ENCODE data around the gene RXRB. TPM values are rescaled to one million over a fixed set of nuclear protein-coding genes. Genes with fewer than 3 reads are reported as not detected.

Gene RXRB
- 15.6 and 21.1 TPM in 2 replicates for polyA plus RNA-seq (2011; rRNA removed)
- polyA plus RNA-seq (2012; cell fraction: cytosol; rRNA removed) = 13.6 and 18.5 TPM in 2 replicates
- 43.2 and 51.7 TPM in 2 replicates for polyA plus RNA-seq (2012; cell fraction: nucleus; rRNA removed)
- 19.1 to 21.3 TPM (median 20.3 TPM) in 3 replicates for polyA plus RNA-seq (2017; fragmentation: RNase III; extraction: RNeasy Plus Mini Kit Qiagen cat#74134 plus additional on column Dnase treatment)
- 24.3 and 29.0 TPM in 2 replicates for polyA minus RNA-seq (2011; rRNA and poly(A)+ RNA removed)

DNA sequence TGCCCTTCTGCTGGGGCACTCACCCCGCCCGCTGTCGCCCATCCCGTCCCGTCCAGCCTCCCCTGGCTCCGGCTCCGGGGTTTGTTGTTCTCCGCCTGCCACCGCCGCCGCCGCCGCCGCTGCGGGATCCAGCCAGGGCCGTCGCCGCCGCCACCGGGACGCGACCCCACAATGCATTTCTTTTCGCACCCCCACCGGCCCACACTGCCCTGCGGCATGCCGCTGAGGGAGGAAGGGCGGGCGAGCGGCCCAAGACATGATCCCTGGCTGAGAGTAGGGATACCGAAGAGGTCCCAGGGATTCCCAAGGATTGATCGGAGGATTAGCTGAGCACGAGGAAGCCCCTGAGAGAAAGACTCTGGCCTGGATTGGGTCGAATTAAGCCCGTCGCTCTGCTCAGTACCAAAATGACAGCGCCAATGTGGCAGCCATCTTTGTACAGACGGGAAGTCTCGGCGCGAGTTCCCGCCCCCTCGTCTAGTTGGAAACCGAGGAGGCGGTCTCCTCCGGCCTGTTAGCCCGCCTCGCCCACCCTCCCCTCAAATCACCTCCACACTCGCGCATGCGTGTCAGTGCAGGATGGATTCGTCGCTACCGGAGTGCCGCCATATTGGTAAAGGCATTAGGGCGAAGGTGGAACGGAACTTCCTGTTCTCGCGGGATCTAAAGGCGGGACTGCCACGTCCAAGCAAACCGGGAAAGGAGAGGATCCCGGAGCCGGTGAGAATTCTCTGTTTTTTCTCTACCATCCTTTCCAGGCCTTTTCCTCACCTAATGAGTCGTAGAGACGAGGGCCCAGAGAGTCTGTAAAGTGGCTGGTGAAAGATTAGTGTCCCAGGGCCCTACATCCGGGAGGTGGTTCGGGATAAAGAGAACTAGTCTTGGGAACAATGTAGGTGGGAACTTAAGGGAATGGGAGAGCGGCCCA is at the start of gene RXRB, which contains the start of gene SLC39A7:
Gene RXRB, minus strand, starts transcription at position 447 of the 928 bp plus-strand sequence. Its CDS starts 189 bp downstream, at position 258.
Gene SLC39A7, plus strand, starts transcription at position 649 of the 928 bp plus-strand sequence. CDS start 379 bp downstream, outside the sequence.
- H3K4me3 ChIP-seq = peak within 1 kb of the TSS; percentile 98
- FAIRE-seq = no peak
- DNase-seq (ENCODE audit: low read depth in 1 of 2, low spot score in 1 of 2) = peak; percentile 89 to 98
- peak within 1 kb of the TSS; percentile 97 to 100 for H3K27ac ChIP-seq
- peak; percentile 60 to 76 for ATAC-seq
- ChIA-PET CTCF (no interaction called here), POLR2A (interaction anchor here (1.5 kb wide), 1 partner anchor 229 kb away, joined by 4 read pairs; no protein-coding TSS in a partner anchor)
- H3K4me2 ChIP-seq = peak within 1 kb of the TSS; percentile 99
- peaks cover 32% of the 10 kb centered on the region for H3K4me1 ChIP-seq
- no peaks in the 10 kb centered on the region for H3K9me3 ChIP-seq
- 2% methylated on average over 18 of the region's 68 CpGs for WGBS (ENCODE audit: missing lambda C conversion rate)
- no peak for TF ChIP-seq ZSCAN20 (CRISPR knock-in tag; IDR thresholded peaks at IDR 0.05)
- TF ChIP-seq EP300 (IDR thresholded peaks at IDR 0.05) = no peak
- TF ChIP-seq HDAC2 (IDR thresholded peaks at IDR 0.05) = no peak
- no peak for TF ChIP-seq TFCP2L1 (CRISPR knock-in tag; IDR thresholded peaks at IDR 0.05)
- TF ChIP-seq, protein P1, sequence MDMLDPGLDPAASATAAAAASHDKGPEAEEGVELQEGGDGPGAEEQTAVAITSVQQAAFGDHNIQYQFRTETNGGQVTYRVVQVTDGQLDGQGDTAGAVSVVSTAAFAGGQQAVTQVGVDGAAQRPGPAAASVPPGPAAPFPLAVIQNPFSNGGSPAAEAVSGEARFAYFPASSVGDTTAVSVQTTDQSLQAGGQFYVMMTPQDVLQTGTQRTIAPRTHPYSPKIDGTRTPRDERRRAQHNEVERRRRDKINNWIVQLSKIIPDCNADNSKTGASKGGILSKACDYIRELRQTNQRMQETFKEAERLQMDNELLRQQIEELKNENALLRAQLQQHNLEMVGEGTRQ (IDR thresholded peaks at IDR 0.05) = no peak
- no peak for TF ChIP-seq ZNF302 (CRISPR knock-in tag; IDR thresholded peaks at IDR 0.05)
- no peak for TF ChIP-seq FOXS1 (CRISPR knock-in tag; IDR thresholded peaks at IDR 0.05)
- TF ChIP-seq TP53 (CRISPR knock-in tag; IDR thresholded peaks at IDR 0.05) = no peak
- no peak for TF ChIP-seq RARB (CRISPR knock-in tag; IDR thresholded peaks at IDR 0.05)
- no peak for TF ChIP-seq ZC3H11A (IDR thresholded peaks at IDR 0.05)
- TF ChIP-seq HES2 (IDR thresholded peaks at IDR 0.05) = no peak
- no peak for TF ChIP-seq RNF2 (IDR thresholded peaks at IDR 0.05; ENCODE audit: borderline replicate concordance, low read depth)
- TF ChIP-seq, protein P2, sequence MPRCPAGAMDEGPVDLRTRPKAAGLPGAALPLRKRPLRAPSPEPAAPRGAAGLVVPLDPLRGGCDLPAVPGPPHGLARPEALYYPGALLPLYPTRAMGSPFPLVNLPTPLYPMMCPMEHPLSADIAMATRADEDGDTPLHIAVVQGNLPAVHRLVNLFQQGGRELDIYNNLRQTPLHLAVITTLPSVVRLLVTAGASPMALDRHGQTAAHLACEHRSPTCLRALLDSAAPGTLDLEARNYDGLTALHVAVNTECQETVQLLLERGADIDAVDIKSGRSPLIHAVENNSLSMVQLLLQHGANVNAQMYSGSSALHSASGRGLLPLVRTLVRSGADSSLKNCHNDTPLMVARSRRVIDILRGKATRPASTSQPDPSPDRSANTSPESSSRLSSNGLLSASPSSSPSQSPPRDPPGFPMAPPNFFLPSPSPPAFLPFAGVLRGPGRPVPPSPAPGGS (IDR thresholded peaks at IDR 0.05) = peak; percentile 11; the same call in 1 of the 3 replicates
- TF ChIP-seq MAZ (IDR thresholded peaks at IDR 0.05; ENCODE audit: borderline replicate concordance, low read depth, low read length) = no peak
- TF ChIP-seq GATA3 (IDR thresholded peaks at IDR 0.05; ENCODE audit: borderline replicate concordance) = no peak; the same call in 1 of the 2 replicates
- TF ChIP-seq, protein P3, sequence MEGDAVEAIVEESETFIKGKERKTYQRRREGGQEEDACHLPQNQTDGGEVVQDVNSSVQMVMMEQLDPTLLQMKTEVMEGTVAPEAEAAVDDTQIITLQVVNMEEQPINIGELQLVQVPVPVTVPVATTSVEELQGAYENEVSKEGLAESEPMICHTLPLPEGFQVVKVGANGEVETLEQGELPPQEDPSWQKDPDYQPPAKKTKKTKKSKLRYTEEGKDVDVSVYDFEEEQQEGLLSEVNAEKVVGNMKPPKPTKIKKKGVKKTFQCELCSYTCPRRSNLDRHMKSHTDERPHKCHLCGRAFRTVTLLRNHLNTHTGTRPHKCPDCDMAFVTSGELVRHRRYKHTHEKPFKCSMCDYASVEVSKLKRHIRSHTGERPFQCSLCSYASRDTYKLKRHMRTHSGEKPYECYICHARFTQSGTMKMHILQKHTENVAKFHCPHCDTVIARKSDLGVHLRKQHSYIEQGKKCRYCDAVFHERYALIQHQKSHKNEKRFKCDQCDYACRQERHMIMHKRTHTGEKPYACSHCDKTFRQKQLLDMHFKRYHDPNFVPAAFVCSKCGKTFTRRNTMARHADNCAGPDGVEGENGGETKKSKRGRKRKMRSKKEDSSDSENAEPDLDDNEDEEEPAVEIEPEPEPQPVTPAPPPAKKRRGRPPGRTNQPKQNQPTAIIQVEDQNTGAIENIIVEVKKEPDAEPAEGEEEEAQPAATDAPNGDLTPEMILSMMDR (IDR thresholded peaks at IDR 0.05) = no peak
- TF ChIP-seq JUNB (IDR thresholded peaks at IDR 0.05) = no peak
- TF ChIP-seq EHF (CRISPR knock-in tag; IDR thresholded peaks at IDR 0.05) = no peak
- TF ChIP-seq CEBPB (IDR thresholded peaks at IDR 0.05) = no peak
- TF ChIP-seq POLR2AphosphoS2 (conservative IDR thresholded peaks at IDR 0.05; ENCODE audit: low read length) = no peak
- TF ChIP-seq SMC3 (IDR thresholded peaks at IDR 0.05) = no peak
- TF ChIP-seq NPAS2 (CRISPR knock-in tag; IDR thresholded peaks at IDR 0.05; ENCODE audit: borderline replicate concordance) = no peak
- TF ChIP-seq, protein P4, sequence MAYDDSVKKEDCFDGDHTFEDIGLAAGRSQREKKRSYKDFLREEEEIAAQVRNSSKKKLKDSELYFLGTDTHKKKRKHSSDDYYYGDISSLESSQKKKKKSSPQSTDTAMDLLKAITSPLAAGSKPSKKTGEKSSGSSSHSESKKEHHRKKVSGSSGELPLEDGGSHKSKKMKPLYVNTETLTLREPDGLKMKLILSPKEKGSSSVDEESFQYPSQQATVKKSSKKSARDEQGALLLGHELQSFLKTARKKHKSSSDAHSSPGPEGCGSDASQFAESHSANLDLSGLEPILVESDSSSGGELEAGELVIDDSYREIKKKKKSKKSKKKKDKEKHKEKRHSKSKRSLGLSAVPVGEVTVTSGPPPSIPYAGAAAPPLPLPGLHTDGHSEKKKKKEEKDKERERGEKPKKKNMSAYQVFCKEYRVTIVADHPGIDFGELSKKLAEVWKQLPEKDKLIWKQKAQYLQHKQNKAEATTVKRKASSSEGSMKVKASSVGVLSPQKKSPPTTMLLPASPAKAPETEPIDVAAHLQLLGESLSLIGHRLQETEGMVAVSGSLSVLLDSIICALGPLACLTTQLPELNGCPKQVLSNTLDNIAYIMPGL (CRISPR knock-in tag; IDR thresholded peaks at IDR 0.05; ENCODE audit: borderline replicate concordance) = 0 out of 2 replicates have a peak, but pooled peaks have one; percentile 14
- TF ChIP-seq NR3C1 (IDR thresholded peaks at IDR 0.05) = no peak
- TF ChIP-seq, protein P5, sequence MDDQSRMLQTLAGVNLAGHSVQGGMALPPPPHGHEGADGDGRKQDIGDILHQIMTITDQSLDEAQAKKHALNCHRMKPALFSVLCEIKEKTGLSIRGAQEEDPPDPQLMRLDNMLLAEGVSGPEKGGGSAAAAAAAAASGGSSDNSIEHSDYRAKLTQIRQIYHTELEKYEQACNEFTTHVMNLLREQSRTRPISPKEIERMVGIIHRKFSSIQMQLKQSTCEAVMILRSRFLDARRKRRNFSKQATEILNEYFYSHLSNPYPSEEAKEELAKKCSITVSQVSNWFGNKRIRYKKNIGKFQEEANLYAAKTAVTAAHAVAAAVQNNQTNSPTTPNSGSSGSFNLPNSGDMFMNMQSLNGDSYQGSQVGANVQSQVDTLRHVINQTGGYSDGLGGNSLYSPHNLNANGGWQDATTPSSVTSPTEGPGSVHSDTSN (IDR thresholded peaks at IDR 0.05) = no peak
- no peak for TF ChIP-seq KDM1A (IDR thresholded peaks at IDR 0.05; ENCODE audit: low read depth)
- TF ChIP-seq KDM5A (IDR thresholded peaks at IDR 0.05) = peak; percentile 26; the same call in 1 of the 2 replicates
- TF ChIP-seq CHD2 (IDR thresholded peaks at IDR 0.05; ENCODE audit: low read length, partially characterized antibody) = peak; percentile 95
- peak; percentile 14; the same call in 1 of the 2 replicates for TF ChIP-seq POLR2A (IDR thresholded peaks at IDR 0.05; ENCODE audit: low read length)
- TF ChIP-seq RAD21 (conservative IDR thresholded peaks at IDR 0.05 in 1 of 2, IDR thresholded peaks at IDR 0.05 in 1 of 2) = no peak
- no peak for TF ChIP-seq MAFK (IDR thresholded peaks at IDR 0.05; ENCODE audit: partially characterized antibody)
- no peak for TF ChIP-seq CBX2 (IDR thresholded peaks at IDR 0.05; ENCODE audit: borderline replicate concordance, low read depth)
- TF ChIP-seq BHLHE40 (IDR thresholded peaks at IDR 0.05; ENCODE audit: low read depth, low read length) = no peak

Data from A549 (cell line).